HAP-1 (cell line): ENCODE data around the gene OR4B1.
A peak's percentile ranks its signal among the peaks of the same experiment; 100 is the strongest.
"Not testable (repeated sequence)": the region's sequence is repeated elsewhere in the genome, so short reads cannot be mapped to it uniquely, and the experiment has no call there.

Source experiments
- DNase-seq, 2 experiments: peaks; one replicate each; pipeline ENCODE4 v3.0.0-alpha.2; 2016 to 2020; ENCODE audit warnings: low spot score in 2 of 2
- H3K27me3 ChIP-seq: fragments of 250-450 bp; sonication (Bioruptor Pico); 2 replicates; pipeline ENCODE4 v1.5.1; 2020; ENCODE audit warnings: low read depth, mild to moderate bottlenecking, moderate library complexity
- H3K36me3 ChIP-seq: fragments of 250-450 bp; sonication (Bioruptor Pico); replicated peaks from 2 replicates; pipeline ENCODE4 v1.5.1; 2020; ENCODE audit warnings: mild to moderate bottlenecking
- H3K4me1 ChIP-seq: fragments of 250-450 bp; sonication (Bioruptor Pico); 2 replicates; pipeline ENCODE4 v1.5.1; 2020; ENCODE audit warnings: mild to moderate bottlenecking
- H3K4me3 ChIP-seq: fragments of 250-450 bp; sonication (Bioruptor Pico); 2 replicates; pipeline ENCODE4 v1.5.1; 2020; ENCODE audit warnings: mild to moderate bottlenecking, moderate library complexity
- H3K9me3 ChIP-seq: fragments of 250-450 bp; sonication (Bioruptor Pico); 2 replicates; pipeline ENCODE4 v1.5.1; 2020; ENCODE audit warnings: mild to moderate bottlenecking, moderate library complexity
- in situ Hi-C: fragments of 300-500 bp; cut with MboI; formaldehyde crosslinking; loops from 3 replicates; pipeline ENCODE4 v1.14.3; 2020; ENCODE audit warnings: low sequenced_read_pairs, inconsistent platforms, mixed read lengths

Gene OR4B1, protein sequence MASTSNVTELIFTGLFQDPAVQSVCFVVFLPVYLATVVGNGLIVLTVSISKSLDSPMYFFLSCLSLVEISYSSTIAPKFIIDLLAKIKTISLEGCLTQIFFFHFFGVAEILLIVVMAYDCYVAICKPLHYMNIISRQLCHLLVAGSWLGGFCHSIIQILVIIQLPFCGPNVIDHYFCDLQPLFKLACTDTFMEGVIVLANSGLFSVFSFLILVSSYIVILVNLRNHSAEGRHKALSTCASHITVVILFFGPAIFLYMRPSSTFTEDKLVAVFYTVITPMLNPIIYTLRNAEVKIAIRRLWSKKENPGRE

DNA sequence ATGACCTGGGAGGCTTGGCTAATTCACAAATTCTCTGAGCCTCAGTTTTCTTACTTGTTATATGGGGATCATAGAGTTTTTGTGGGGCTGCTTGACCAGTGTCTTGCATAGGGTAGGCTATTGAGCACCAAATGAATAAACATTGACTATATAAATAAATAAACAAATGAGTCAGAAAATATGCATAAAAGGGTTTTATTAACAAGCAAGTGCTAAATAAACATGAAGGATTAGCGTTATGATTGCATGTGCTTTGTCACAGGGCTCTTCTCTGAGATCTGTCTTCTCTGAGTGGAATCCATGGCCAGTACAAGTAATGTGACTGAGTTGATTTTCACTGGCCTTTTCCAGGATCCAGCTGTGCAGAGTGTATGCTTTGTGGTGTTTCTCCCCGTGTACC is at the start of gene OR4B1:
TSS of gene OR4B1 (plus strand) at position 301 of the 400 bp plus-strand sequence. CDS start at position 301, 0 bp downstream.
- in situ Hi-C loops = no loop called here
- no peaks in the 10 kb centered on the region for H3K27me3 ChIP-seq
- H3K36me3 ChIP-seq = no peaks in the 10 kb centered on the region
- no peak for DNase-seq
- no peaks in the 10 kb centered on the region for H3K9me3 ChIP-seq
- no peak within 1 kb of the TSS for H3K4me3 ChIP-seq
- H3K4me1 ChIP-seq = no peaks in the 10 kb centered on the region

DNA sequence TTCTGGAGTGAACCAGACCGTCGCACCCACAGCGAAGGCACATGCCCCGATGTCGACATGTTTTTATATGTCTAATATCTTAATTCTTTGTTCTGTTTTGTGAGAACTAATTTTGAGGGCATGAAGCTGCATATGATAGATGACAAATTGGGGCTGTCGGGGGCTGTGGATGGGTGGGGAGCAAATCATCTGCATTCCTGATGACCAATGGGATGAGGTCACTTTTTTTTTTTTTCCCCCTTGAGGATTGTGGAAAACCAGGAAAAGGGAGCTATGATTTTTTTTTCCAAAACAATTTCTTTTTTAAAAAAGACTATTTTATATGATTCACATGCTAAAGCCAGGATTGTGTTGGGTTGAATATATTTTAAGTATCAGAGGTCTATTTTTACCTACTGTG is 49.2 kb upstream of the OR4B1 start:
- Histone ChIP-seq H3K36me3 (peaks cover 7% of the 10 kb centered on the region; the same call in 1 of the 2 replicates), H3K27me3 (no peaks in the 10 kb centered on the region), H3K4me3 (no peak overlapping the region), H3K9me3 (no peaks in the 10 kb centered on the region), H3K4me1 (no peaks in the 10 kb centered on the region)
- DNase-seq = no peak
- in situ Hi-C loops = no loop called here

DNA sequence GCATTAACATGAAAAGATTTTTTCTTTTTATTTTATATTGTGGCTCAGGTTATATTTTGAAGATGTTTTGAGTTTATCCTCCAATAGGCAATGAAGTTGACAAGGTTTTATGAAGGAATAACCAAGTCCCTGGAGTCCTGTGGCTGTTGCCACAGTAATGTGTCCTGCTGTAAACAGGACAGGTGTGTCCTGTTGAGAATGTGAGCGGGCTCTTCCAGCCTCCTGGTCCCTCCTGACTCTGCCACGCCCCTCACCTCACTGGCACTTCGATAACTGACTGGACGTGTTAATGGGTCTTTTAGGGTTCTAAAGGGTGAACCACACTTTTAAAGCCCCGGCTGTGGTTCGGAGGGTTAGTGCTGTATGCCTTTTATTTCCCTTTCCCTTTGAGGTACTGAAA is 47.8 kb upstream of the OR4B1 start:
- Histone ChIP-seq H3K9me3 (no peaks in the 10 kb centered on the region), H3K36me3 (peaks cover 7% of the 10 kb centered on the region; the same call in 1 of the 2 replicates), H3K4me3 (no peak overlapping the region), H3K4me1 (no peaks in the 10 kb centered on the region), H3K27me3 (no peaks in the 10 kb centered on the region)
- no peak for DNase-seq
- in situ Hi-C loops = no loop called here

DNA sequence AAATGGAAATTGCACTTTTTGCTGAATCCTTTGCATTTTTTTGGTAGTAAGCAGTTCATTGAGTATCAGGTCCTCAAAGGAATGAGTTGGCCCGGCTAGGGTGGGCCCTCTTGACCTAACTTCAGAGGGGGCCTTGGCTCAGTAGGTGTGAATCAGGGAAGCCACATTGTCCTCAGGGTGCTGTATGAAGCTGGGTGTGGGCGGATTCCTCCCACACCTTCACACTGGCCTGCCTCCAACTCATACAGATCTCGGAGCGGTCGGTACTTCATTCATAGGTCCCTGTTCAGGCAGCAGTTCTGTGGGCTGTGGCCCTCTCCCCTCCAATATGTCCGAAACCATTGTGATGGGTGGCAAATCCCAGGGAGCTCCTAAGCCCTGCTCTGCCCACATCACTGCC is 47.4 kb upstream of the OR4B1 start:
- H3K9me3 ChIP-seq = no peaks in the 10 kb centered on the region
- in situ Hi-C loops = no loop called here
- no peak overlapping the region for H3K4me3 ChIP-seq
- H3K27me3 ChIP-seq = no peaks in the 10 kb centered on the region
- H3K4me1 ChIP-seq = no peaks in the 10 kb centered on the region
- DNase-seq = no peak
- peaks cover 7% of the 10 kb centered on the region; the same call in 1 of the 2 replicates for H3K36me3 ChIP-seq

DNA sequence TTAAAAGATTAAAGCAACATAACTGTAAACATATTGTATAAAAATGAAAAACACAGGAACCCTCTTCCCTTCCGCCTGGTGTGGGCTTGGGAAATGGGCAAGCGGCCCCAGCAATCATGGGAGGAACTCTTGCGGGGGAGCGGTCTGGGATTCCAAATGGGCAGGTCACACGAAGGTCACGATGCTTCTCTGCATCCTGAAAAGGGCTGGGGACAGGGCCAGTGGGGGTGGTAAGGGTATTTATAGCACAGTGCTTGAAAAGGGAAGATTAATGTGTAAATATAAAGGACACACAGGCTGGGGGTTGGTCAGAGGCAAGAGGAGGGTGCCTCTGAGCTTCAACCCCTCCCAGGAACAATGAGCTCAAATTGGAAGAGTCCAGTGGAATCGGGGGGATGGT is 46.9 kb upstream of the OR4B1 start:
- no peaks in the 10 kb centered on the region for H3K9me3 ChIP-seq
- no peak overlapping the region for H3K4me3 ChIP-seq
- H3K27me3 ChIP-seq = no peaks in the 10 kb centered on the region
- H3K4me1 ChIP-seq = no peaks in the 10 kb centered on the region
- no peak for DNase-seq
- peaks cover 5% of the 10 kb centered on the region; the same call in 1 of the 2 replicates for H3K36me3 ChIP-seq
- in situ Hi-C loops = no loop called here

DNA sequence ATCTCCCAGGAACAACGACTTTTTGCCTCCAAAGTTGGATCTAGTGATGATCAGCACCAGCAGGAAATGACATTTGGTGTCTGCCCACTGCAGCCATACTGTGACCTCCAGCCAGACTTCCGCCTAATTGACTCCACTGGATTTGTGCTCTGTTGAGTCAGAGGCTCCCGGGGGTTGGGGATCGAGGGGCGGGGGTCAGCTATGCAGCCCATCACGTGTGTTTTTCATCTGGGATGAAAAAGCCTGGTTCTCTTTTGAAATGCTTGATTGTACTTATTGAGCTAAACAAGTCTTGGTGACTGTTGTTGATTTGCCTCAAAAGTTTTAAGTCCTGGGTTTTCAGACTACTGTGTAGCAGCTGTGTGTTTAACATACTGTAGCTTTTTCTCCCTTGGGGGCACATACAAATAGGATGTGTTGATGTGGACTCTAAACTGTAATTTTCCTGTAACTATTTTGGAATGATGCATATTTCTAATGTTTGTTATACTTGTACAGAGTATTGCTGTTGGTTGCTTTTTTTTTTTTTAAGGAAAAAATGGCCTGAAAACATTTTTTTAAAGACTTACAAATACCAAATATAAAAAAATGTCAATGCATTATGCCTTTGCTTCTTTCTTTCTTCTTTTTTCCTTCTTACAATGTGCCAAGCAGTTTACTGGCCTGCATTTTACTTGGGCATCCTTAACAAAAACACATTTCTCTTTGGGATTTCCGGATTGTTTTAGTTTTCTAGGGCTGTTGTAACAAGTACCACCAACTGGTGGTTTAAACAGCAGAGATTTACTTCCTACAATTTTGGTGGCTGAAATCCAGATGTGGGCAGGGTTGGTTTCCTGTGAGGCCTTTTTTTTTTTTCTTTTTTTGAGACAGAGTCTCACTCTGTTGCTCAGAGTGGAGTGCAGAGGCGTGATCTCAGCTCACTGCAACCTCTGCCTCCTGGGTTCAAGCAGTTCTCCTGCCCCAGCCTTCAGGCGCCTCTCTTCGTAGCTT is 46.1 kb upstream of the OR4B1 start:
- Histone ChIP-seq H3K9me3 (no peaks in the 10 kb centered on the region), H3K36me3 (no peaks in the 10 kb centered on the region), H3K4me1 (no peaks in the 10 kb centered on the region), H3K4me3 (no peak overlapping the region), H3K27me3 (no peaks in the 10 kb centered on the region)
- no peak for DNase-seq
- in situ Hi-C loops = no loop called here

DNA sequence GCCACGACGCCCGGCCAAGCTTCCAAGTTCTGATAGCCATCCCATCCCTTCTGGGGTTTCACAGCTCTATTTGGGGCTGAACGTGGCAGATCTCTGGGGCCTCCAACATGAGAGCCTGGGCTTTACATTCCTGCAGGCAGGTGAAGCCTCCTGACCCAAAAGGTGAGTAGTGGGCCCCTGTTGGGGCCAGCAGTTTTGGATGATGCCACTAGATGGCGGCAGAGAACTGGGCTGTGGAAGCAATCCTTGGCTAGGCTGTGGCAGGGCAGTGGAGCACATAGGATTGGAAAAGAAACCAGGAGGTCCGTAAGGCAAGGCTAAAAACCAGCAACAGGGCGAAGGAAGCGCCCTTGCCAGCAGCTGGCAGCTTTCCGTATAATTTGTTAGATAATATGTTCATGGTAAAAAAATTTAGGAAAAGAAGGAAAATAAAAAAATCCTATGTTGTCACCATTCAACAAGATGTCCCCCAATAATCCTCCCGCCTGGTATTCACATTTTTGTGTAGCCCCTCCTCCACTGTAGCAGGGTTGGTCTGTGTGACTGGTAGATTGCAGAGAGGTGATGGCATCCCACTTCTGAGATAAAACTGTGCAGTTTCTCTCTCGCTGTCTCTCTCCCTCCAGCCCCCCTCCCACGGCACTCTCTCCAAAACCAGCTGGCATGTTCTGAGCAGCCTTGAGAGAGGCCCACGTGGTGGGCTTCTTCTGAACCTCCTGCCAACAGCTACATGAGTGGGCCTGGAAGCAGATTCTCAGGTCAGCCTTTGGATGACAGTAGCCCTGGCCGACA is 43.6 kb upstream of the OR4B1 start:
- no peaks in the 10 kb centered on the region for H3K4me1 ChIP-seq
- H3K36me3 ChIP-seq = no peaks in the 10 kb centered on the region
- H3K9me3 ChIP-seq = no peaks in the 10 kb centered on the region
- DNase-seq = peak; percentile 65 to 84
- H3K4me3 ChIP-seq = no peak overlapping the region
- no peaks in the 10 kb centered on the region for H3K27me3 ChIP-seq
- in situ Hi-C loops = no loop called here

DNA sequence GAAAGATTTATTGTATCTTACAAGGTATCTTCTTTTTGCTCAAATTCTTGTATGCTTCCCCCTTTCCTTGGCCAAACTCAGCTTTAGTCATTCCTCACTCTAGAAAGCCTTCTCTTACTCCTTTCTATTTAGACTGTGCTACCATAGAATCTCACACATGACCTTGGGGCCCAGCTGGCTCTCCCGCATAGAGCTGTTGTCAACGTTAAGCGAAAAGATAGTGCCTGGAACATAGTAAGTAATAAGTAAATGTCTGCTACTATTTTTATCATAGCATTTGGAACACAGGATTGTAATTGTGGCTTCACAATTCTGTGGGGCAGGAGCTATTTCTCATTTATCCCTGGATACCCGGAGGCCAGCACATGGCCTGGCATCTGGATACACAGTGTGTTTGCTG is 38.9 kb upstream of the OR4B1 start:
- no peaks in the 10 kb centered on the region for H3K9me3 ChIP-seq

DNA sequence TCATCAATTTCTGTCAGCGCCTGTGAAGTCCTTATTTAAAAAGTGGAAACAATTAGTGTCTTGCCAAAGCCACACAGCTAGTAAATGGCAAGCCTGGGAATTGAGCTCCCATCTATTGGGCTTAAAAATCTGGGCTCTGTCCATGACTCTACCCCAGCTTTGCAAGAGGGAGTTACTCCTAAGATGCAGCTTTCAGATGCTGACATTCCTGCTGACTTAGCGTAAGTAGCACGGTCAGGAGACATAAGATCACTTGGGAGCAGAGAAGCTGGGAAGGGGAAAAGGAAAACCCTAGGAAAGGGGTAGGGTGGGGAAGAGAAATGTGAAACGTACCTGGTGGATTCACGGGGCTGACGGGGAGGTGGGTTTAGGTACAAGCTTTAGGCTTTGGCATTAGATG is 36.0 kb upstream of the OR4B1 start:
- Histone ChIP-seq H3K4me1 (no peaks in the 10 kb centered on the region), H3K4me3 (no peak overlapping the region), H3K9me3 (no peaks in the 10 kb centered on the region), H3K27me3 (no peaks in the 10 kb centered on the region), H3K36me3 (no peaks in the 10 kb centered on the region)
- DNase-seq = no peak
- in situ Hi-C loops = no loop called here

More for the DNA sequence above, 38.9 kb upstream of the OR4B1 start:
- Histone ChIP-seq H3K4me3 (no peak overlapping the region), H3K4me1 (no peaks in the 10 kb centered on the region), H3K27me3 (no peaks in the 10 kb centered on the region), H3K36me3 (no peaks in the 10 kb centered on the region)
- DNase-seq = no peak
- in situ Hi-C loops = no loop called here

DNA sequence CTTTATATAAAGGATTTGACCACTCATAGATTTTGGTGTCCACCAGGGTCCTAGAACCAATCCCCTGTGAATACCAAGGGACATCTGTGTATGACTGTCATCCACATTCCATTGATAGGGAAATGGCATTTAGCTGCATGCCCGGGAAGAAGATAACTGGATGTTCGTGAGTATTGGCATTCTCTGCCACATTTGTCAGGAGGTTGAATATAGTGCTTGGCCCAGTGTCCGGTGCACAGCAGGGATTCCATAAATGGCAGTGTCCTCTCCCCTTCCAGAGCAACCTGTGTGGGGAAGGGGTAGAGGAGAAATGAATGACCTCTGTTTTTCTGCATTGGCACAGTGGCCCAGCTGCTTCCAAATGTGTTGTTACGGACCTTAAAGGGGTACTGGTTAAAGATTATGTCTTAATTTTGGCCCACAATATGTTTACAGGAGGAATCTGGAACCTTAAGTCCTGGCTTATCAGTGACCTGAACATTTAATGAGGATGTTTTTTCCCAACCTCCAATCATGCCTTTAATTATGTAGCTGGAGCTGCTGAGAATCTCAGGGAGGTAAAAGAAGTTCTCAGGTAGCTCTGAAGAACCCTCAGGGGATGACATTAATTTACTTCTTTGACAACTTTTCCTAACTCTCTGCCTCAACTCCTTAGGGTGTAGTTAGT is 33.6 kb upstream of the OR4B1 start:
- Histone ChIP-seq H3K4me1 (no peaks in the 10 kb centered on the region), H3K36me3 (no peaks in the 10 kb centered on the region), H3K9me3 (no peaks in the 10 kb centered on the region), H3K27me3 (no peaks in the 10 kb centered on the region), H3K4me3 (no peak overlapping the region)
- in situ Hi-C loops = no loop called here
- DNase-seq = no peak

DNA sequence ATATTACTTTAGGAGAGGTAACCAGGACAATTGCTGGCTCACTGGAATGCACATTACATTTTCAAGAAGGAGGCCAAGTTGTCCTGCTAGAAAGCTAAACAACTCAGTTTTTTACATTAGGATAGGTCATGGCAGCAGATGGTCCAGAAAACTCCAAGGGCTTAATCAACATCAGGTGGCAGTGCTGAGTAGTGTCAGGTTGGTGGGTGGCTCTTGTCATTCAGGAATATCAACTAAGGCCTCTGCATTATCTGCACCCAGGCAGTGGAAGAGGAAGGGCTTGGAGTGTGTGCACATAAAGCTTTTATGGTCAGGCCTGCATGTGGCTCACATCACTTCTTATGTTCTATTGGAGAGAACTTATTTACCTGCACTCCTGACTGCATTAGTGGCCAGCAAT is 32.2 kb upstream of the OR4B1 start:
- no peaks in the 10 kb centered on the region for H3K4me1 ChIP-seq
- H3K9me3 ChIP-seq = no peaks in the 10 kb centered on the region
- no peak overlapping the region for H3K4me3 ChIP-seq
- H3K27me3 ChIP-seq = no peaks in the 10 kb centered on the region
- in situ Hi-C loops = no loop called here
- DNase-seq = no peak
- no peaks in the 10 kb centered on the region for H3K36me3 ChIP-seq

DNA sequence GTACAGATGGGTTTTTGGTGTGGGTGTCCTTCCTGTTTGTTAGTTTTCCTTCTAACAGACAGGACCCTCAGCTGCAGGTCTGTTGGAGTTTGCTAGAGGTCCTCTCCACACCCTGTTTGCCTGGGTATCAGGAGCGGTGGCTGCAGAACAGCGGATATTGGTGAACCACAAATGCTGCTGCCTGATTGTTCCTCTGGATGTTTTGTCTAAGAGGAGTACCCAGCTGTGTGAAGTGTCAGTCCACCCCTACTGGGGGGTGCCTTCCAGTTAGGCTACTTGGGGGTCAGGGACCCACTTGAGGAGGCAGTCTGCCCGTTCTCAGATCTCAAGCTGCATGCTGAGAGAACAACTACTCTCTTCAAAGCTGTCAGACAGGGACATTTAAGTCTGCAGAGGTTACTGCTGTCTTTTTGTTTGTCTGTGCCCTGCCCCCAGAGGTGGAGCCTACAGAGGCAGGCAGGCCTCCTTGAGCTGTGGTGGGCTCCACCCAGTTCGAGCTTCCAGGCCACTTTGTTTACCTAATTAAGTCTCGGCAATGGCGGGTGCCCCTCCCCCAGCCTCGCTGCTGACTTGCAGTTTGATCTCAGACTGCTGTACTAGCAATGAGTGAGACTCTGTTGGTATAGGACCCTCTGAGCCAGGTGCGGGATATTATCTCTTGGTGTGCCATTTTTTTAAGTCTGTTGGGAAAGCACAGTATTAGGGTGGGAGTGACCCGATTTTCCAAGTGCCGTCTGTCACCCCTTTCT is 25.5 kb upstream of the OR4B1 start:
- DNase-seq = peak in 1 of 2 experiments; percentile 73
- in situ Hi-C loops = not testable (repeated sequence)

More for the DNA sequence above, 25.5 kb upstream of the OR4B1 start:
- H3K4me1 ChIP-seq, H3K9me3 ChIP-seq, H3K27me3 ChIP-seq, H3K4me3 ChIP-seq, H3K36me3 ChIP-seq: not testable (repeated sequence)
